ENCODE measurements around the gene TMPRSS9. TPM values are rescaled to one million over a fixed set of nuclear protein-coding genes. Genes with fewer than 3 reads are reported as not detected.
"Not testable (repeated sequence)": the region's sequence is repeated elsewhere in the genome, so short reads cannot be mapped to it uniquely, and the experiment has no call there.

Gene TMPRSS9
- total and polyA plus RNA-seq, 2 donors from 2014 or later: not detected

DNA sequence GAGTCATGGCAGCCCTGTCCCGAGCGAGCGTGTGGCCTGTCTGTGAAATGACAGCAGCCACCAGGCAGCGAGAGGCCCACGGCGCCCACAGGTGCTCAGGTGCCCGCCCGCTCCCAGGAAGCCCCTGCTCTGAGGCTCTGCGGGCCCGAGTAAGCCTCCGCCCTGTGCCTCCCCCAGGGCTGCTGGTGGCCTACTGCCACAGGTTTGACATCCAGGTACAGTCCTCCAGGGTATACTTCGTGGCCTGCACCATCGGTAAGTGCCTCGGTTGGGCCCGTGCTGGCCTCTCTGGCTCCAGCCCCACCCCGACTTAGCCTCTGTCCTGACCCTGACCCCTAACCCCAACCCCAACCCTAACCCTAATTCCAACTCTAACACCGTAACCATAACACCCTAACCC is 15.0 kb upstream of the TMPRSS9 start:
- FAIRE-seq: no peak
- Histone ChIP-seq H3K36me3 (ENCODE audit: control insufficient read depth in 2 of 3, insufficient read depth in 3 of 3, low read length in 3 of 3) (peaks cover 0 to 12% (median 11%) of the 10 kb centered on the region in 3 donors), H3K4me1 (ENCODE audit: control insufficient read depth in 2 of 3, insufficient read depth in 2 of 3, low read depth in 1 of 3, low read length in 3 of 3) (no peaks in the 10 kb centered on the region), H3K4me3 (ENCODE audit: low read length in 3 of 3) (no peak overlapping the region), H3K27me3 (ENCODE audit: control insufficient read depth, insufficient read depth, low read length) (no peaks in the 10 kb centered on the region), H3K9me3 (ENCODE audit: control insufficient read depth in 2 of 3, insufficient read depth in 1 of 3, low read length in 3 of 3) (no peaks in the 10 kb centered on the region), H3K27ac (ENCODE audit: low read depth in 2 of 2, low read length in 2 of 2) (no peak overlapping the region), H3K9ac (ENCODE audit: low read length in 3 of 3) (no peak overlapping the region)
- intact Hi-C loops (cut with DNase I): no loop called here
- TF ChIP-seq, protein P1, sequence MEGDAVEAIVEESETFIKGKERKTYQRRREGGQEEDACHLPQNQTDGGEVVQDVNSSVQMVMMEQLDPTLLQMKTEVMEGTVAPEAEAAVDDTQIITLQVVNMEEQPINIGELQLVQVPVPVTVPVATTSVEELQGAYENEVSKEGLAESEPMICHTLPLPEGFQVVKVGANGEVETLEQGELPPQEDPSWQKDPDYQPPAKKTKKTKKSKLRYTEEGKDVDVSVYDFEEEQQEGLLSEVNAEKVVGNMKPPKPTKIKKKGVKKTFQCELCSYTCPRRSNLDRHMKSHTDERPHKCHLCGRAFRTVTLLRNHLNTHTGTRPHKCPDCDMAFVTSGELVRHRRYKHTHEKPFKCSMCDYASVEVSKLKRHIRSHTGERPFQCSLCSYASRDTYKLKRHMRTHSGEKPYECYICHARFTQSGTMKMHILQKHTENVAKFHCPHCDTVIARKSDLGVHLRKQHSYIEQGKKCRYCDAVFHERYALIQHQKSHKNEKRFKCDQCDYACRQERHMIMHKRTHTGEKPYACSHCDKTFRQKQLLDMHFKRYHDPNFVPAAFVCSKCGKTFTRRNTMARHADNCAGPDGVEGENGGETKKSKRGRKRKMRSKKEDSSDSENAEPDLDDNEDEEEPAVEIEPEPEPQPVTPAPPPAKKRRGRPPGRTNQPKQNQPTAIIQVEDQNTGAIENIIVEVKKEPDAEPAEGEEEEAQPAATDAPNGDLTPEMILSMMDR (IDR thresholded peaks at IDR 0.05; ENCODE audit: borderline replicate concordance, extremely low read depth, insufficient read depth): no peak
- no peak for DNase-seq

DNA sequence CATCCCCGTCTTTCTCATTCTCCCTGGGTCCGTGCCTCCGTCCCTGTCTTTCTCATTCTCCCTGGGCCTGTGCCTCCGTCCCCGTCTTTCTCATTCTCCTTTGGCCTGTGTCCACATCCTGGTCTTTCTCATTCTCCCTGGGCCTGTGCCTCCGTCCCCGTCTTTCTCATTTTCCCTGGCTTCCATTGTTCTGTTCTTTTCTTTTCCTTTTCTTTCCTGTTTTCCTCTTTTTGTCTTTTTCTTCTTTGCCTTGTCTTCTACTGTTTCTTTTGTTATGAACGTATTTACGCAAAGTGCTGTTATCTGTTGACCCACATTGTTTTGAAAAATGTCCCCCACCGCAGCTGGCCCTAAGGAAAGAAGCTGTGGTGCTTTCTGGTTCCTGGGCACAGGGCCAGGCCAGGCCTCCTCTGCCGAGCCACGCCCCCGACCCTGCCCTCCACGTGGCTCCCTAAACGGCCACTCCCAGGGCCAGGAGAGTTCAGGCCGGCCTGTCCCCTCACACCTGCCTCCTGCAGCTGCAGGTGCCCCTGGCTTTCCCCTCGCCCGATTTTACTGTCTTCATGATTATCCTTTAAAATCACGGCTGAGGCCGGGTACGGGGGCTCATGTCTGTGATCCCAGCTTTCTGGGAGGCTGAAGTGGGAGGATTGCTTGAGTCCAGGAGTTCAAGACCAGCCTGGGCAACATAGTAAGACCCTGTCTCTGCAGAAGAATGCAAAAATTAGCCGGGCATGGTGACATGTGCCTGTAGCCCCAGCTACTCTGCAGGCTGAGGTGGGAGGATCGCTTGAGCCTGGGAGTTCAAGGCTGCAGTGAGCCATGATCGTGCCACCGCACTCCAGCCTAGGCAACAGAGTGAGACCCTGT is 14.0 kb upstream of the TMPRSS9 start:
- DNase-seq (peak in 1 of 5 donors; percentile 67), FAIRE-seq (no peak)
- intact Hi-C loops (cut with DNase I): no loop called here
- no peak overlapping the region for H3K4me3 ChIP-seq (ENCODE audit: low read length in 3 of 3)
- H3K27ac ChIP-seq (ENCODE audit: low read depth in 2 of 2, low read length in 2 of 2): no peak overlapping the region
- H3K9ac ChIP-seq (ENCODE audit: low read length in 3 of 3): no peak overlapping the region
- peaks cover 0 to 15% (median 11%) of the 10 kb centered on the region in 3 donors for H3K36me3 ChIP-seq (ENCODE audit: control insufficient read depth in 2 of 3, insufficient read depth in 3 of 3, low read length in 3 of 3)
- H3K4me1 ChIP-seq (ENCODE audit: control insufficient read depth in 2 of 3, insufficient read depth in 2 of 3, low read depth in 1 of 3, low read length in 3 of 3): no peaks in the 10 kb centered on the region
- H3K9me3 ChIP-seq (ENCODE audit: control insufficient read depth in 2 of 3, insufficient read depth in 1 of 3, low read length in 3 of 3): no peaks in the 10 kb centered on the region
- no peaks in the 10 kb centered on the region for H3K27me3 ChIP-seq (ENCODE audit: control insufficient read depth, insufficient read depth, low read length)
- TF ChIP-seq, protein P1 (IDR thresholded peaks at IDR 0.05; ENCODE audit: borderline replicate concordance, extremely low read depth, insufficient read depth): no peak

DNA sequence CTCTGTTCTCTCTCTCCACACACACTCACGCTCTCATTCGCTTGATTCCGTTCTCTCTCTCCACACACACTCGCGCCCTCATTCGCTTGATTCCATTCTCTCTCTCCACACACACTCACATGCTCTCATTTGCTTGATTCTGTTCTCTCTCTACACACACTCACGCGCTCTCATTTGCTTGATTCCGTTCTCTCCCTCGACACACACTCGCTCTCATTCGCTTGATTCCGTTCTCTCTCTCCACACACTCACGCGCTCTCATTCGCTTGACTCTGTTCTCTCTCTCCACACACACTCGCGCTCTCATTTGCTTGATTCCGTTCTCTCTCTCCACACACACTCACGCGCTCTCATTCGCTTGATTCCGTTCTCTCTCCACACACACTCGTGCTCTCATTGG is 10.2 kb upstream of the TMPRSS9 start:
- intact Hi-C loops (cut with DNase I): not testable (repeated sequence)

DNA sequence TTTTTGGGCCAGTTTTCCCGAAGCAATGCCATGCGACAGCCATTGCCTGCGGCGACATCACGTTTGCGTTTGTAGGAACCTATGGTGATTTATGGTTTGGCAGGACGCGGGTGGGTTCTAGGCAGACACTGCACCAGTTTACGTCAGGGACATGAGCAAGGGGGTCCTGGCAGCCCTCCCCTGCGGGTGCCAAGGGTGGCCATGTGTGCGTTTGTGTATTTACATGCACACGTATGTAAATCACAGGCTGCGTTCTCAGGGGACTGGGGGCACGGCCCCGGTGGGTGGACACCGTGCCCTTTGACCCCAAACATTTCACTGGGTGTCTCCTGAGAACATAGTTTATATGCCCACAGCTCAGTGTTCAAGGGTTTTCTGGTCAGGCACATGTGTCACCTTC is 9.4 kb upstream of the TMPRSS9 start:
- DNase-seq (peak in 1 of 5 donors; percentile 64), FAIRE-seq (no peak)
- intact Hi-C loops (cut with DNase I): no loop called here
- Histone ChIP-seq H3K27ac (ENCODE audit: low read depth in 2 of 2, low read length in 2 of 2) (no peak overlapping the region), H3K36me3 (ENCODE audit: control insufficient read depth in 2 of 3, insufficient read depth in 3 of 3, low read length in 3 of 3) (peaks cover 0 to 15% (median 5%) of the 10 kb centered on the region in 3 donors), H3K9me3 (ENCODE audit: control insufficient read depth in 2 of 3, insufficient read depth in 1 of 3, low read length in 3 of 3) (no peaks in the 10 kb centered on the region), H3K4me1 (ENCODE audit: control insufficient read depth in 2 of 3, insufficient read depth in 2 of 3, low read depth in 1 of 3, low read length in 3 of 3) (no peaks in the 10 kb centered on the region), H3K9ac (ENCODE audit: low read length in 3 of 3) (no peak overlapping the region), H3K4me3 (ENCODE audit: low read length in 3 of 3) (no peak overlapping the region), H3K27me3 (ENCODE audit: control insufficient read depth, insufficient read depth, low read length) (no peaks in the 10 kb centered on the region)
- TF ChIP-seq, protein P1 (IDR thresholded peaks at IDR 0.05; ENCODE audit: borderline replicate concordance, extremely low read depth, insufficient read depth): no peak

More for the DNA sequence above, 10.2 kb upstream of the TMPRSS9 start:
- H3K9ac ChIP-seq (ENCODE audit: low read length in 3 of 3); H3K9me3 ChIP-seq (ENCODE audit: control insufficient read depth in 2 of 3, insufficient read depth in 1 of 3, low read length in 3 of 3); H3K27ac ChIP-seq (ENCODE audit: low read depth in 2 of 2, low read length in 2 of 2); FAIRE-seq; H3K27me3 ChIP-seq (ENCODE audit: control insufficient read depth, insufficient read depth, low read length); H3K4me3 ChIP-seq (ENCODE audit: low read length in 3 of 3); H3K4me1 ChIP-seq (ENCODE audit: control insufficient read depth in 2 of 3, insufficient read depth in 2 of 3, low read depth in 1 of 3, low read length in 3 of 3): not testable (repeated sequence)
- H3K36me3 ChIP-seq (ENCODE audit: control insufficient read depth in 2 of 3, insufficient read depth in 3 of 3, low read length in 3 of 3): peaks cover 0 to 15% (median 6%) of the 10 kb centered on the region in 3 donors
- DNase-seq: peak in 1 of 5 donors; percentile 7
